Heart left ventricle (tissue), 16 donors: Measurements from ENCODE around the gene FAAH2. TPM values are rescaled to one million over a fixed set of nuclear protein-coding genes. Genes with fewer than 3 reads are reported as not detected.
A peak's percentile ranks its signal among the peaks of the same experiment; 100 is the strongest.

Experiments used
- ATAC-seq, 4 donors: fragments of 200-7000 bp; cut with Tn5 transposase; one replicate each; pipeline ENCODE4 v1.9.1; 2020 to 2022; ENCODE audit warnings: moderate library complexity in 4 of 4, mild to moderate bottlenecking in 3 of 4, moderate number of reproducible peaks in 1 of 4
- DNase-seq, 5 donors: peaks; one replicate each; pipeline ENCODE4 v3.0.0-alpha.2; 2020
- H3K27ac ChIP-seq, 12 donors: fragments of 200-600 bp; sonication (generic) in 4 of 12; one replicate each; pipeline versions ENCODE4 v1.5.0 to v1.8.0; 2016 to 2022; ENCODE audit warnings: mild to moderate bottlenecking in 2 of 12
- H3K27me3 ChIP-seq, 9 donors: fragments of 200-600 bp; sonication (generic) in 2 of 9; one replicate each; pipeline versions ENCODE4 v1.5.1 to v1.8.0; 2016 to 2022; ENCODE audit warnings: mild to moderate bottlenecking in 3 of 9
- H3K36me3 ChIP-seq, 9 donors: fragments of 200-600 bp; sonication (generic) in 2 of 9; one replicate each; pipeline versions ENCODE4 v1.5.0 to v1.8.0; 2018 to 2022; ENCODE audit warnings: mild to moderate bottlenecking in 2 of 9
- H3K4me1 ChIP-seq, 12 donors: fragments of 200-600 bp; sonication (generic) in 4 of 12; one replicate each; pipeline versions ENCODE4 v1.5.0 to v1.8.0; 2016 to 2022; ENCODE audit warnings: mild to moderate bottlenecking in 3 of 12
- H3K4me3 ChIP-seq, 12 donors: fragments of 200-600 bp; sonication (generic) in 4 of 12; one replicate each; pipeline versions ENCODE4 v1.5.0 to v1.8.0; 2017 to 2022; ENCODE audit warnings: mild to moderate bottlenecking in 9 of 12, moderate library complexity in 4 of 12
- H3K9me3 ChIP-seq, 12 donors: fragments of 200-600 bp; sonication (generic) in 4 of 12; one replicate each; pipeline versions ENCODE4 v1.5.0 to v1.8.0; 2016 to 2022; ENCODE audit warnings: mild to moderate bottlenecking in 1 of 12
- POLR2A ChIP-seq, 2 donors: fragments of 450-650 bp; IDR thresholded peaks; one replicate each; pipeline ENCODE4 v1.6.1; 2017; ENCODE audit warnings: antibody characterized with exemption in 2 of 2, mild to moderate bottlenecking in 2 of 2, moderate library complexity in 2 of 2
- WGBS, 4 donors: extraction: QIAGEN DNeasy Blood & Tissue Kit in 2 of 4; methylation state at CpG; one replicate each; pipeline versions ENCODE4 v1.1.5 to v1.1.7; 2013 to 2018; 5-methylcytosine and 5-hydroxymethylcytosine counted together
- intact Hi-C, 10 donors: fragments of 100-400 bp; cut with DNase I; formaldehyde crosslinking; loops; one replicate each; pipeline versions ENCODE4 v1.11.1 to v1.14.2; 2022
- long read RNA-seq, 3 donors: library from polyadenylated mRNA; unstranded; transcript quantifications; one replicate each; pipeline ENCODE4 v2.0.0, GENCODE V29; 2020 to 2021
- polyA plus RNA-seq, 2 donors: library from polyadenylated mRNA; stranded (reverse); fragments of 200-250 nt; gene quantifications; one replicate each; pipeline ENCODE4 v1.2.3, GENCODE V29; 2013
- total RNA-seq, 9 donors: library from RNA; depleted of rRNA in 2 of 9; stranded (reverse); fragments of >200 nt in 2 of 9; fragmentation: NEBNext Ultra II Directional in 3 of 9; extraction: Animal tissue kit (Norgen Biotek cat#: 25700) in 3 of 9; gene quantifications; one replicate each; pipeline versions ENCODE4 v1.1.0 to v1.2.4, GENCODE V29; 2016 to 2023
- TF ChIP-seq, protein P1 (sequence below), 12 donors: fragments of 200-600 bp; sonication (generic) in 4 of 12; IDR thresholded peaks; one replicate each; pipeline versions ENCODE4 v1.5.0 to v1.8.0; 2018 to 2022; ENCODE audit warnings: antibody characterized with exemption in 12 of 12, mild to moderate bottlenecking in 5 of 12
- donor health status: ischemic (EF 13 %, LVEDD 7.1; RV severe dilation, severe dysfunction).
- donor health status: healthy with polysubstance abuse.
- donor health status: DM: no; HTN: yes; CAD: no.
- donor health status: DM: no; HTN: no; CAD: no.
- donor health status: ischemic (EF 25% LVEDD 6.9; RV normal size, moderate dysfunction).
- donor health status: ischemic (EF 25% LVEDD 5.7; RV mildly dilated, moderate dysfunction).
- donor health status: healthy.
- donor health status: DM: yes; HTN: yes; CAD: no.
- donor health status: ischemic (EF 35%, LVEDD 5.7; RV mildly dilated, moderate dysfunction).
- donor health status: nonischemic (EF 11% LVEDD 7.7; RV severe dilation, severe dysfunction).
- donor health status: DM: yes; HTN: yes; CAD: no.
- donor health status: PGD.
- donor health status: ischemic (EF 29% LVEDD 5.4; RV normal size, mild dysfunction).
- donor health status: nonischemic (EF 23%, LVEDD 6.1; RV moderate dilation, normal function).

The FAAH2 gene, protein sequence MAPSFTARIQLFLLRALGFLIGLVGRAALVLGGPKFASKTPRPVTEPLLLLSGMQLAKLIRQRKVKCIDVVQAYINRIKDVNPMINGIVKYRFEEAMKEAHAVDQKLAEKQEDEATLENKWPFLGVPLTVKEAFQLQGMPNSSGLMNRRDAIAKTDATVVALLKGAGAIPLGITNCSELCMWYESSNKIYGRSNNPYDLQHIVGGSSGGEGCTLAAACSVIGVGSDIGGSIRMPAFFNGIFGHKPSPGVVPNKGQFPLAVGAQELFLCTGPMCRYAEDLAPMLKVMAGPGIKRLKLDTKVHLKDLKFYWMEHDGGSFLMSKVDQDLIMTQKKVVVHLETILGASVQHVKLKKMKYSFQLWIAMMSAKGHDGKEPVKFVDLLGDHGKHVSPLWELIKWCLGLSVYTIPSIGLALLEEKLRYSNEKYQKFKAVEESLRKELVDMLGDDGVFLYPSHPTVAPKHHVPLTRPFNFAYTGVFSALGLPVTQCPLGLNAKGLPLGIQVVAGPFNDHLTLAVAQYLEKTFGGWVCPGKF
- total RNA-seq (1 to 10 TPM in 2 of 9 donors, under 1 TPM in 3, not detected in 4; 0.23 to 1.6 (median 0.37) TPM), polyA plus RNA-seq (under 1 TPM; 0.10 to 0.80 TPM)
- long read RNA-seq, donor 1, partial matches to known transcripts = 0 of 2 reads
- long read RNA-seq, donor 1, other reads (novel, unspliced or antisense) = 2 of 2 reads
- long read RNA-seq, donor 2 = 0 reads
- long read RNA-seq, donor 3 = 0 reads

DNA sequence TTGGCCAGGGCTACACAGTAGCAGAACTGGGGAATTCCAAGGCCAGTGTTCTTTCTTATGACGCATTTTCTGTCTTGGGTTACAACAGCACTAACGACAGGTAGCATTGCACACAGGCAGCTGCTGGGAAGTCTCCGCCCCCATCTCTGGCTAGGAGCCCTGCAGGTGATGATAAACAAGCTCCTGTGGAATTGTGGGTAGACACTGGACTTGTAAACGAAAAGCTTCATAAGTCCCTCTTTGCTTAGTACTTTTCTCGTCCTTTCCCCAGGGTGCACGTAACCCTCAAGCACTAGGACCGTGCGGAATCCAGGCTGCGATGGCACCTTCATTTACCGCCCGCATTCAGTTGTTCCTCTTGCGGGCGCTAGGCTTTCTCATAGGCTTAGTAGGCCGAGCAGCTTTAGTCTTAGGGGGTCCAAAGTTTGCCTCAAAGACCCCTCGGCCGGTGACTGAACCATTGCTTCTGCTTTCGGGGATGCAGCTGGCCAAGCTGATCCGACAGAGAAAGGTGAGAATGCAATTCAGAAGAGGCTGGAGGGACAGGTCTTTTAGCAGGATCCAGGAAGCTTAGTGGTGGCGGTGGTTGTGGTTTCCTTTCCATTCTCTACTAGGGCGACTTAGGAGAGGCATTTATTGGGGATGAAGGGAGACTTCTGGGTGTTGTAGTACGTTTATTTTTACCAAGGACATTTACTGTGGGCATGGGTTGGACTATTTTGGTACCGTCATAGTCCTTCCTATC, at the start of gene FAAH2:
Gene FAAH2, plus strand, starts transcription at position 200 of the 745 bp plus-strand sequence. Its CDS starts 120 bp downstream, at position 320.
- no peaks in the 10 kb centered on the region for H3K4me1 ChIP-seq
- peaks cover 0 to under 1% (median 0%) of the 10 kb centered on the region in 12 donors for H3K9me3 ChIP-seq
- no peak within 1 kb of the TSS for H3K27ac ChIP-seq
- TF ChIP-seq, protein P1, sequence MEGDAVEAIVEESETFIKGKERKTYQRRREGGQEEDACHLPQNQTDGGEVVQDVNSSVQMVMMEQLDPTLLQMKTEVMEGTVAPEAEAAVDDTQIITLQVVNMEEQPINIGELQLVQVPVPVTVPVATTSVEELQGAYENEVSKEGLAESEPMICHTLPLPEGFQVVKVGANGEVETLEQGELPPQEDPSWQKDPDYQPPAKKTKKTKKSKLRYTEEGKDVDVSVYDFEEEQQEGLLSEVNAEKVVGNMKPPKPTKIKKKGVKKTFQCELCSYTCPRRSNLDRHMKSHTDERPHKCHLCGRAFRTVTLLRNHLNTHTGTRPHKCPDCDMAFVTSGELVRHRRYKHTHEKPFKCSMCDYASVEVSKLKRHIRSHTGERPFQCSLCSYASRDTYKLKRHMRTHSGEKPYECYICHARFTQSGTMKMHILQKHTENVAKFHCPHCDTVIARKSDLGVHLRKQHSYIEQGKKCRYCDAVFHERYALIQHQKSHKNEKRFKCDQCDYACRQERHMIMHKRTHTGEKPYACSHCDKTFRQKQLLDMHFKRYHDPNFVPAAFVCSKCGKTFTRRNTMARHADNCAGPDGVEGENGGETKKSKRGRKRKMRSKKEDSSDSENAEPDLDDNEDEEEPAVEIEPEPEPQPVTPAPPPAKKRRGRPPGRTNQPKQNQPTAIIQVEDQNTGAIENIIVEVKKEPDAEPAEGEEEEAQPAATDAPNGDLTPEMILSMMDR (IDR thresholded peaks at IDR 0.05) = no peak
- TF ChIP-seq POLR2A (IDR thresholded peaks at IDR 0.05) = no peak
- 6 to 31% (median 19%) methylated on average over 22 of the region's 22 CpGs for WGBS, 4 donors
- peak within 1 kb of the TSS in 9 of 12 donors; percentile 23 to 41 (median 30) for H3K4me3 ChIP-seq
- no peaks in the 10 kb centered on the region for H3K36me3 ChIP-seq
- DNase-seq (no peak), ATAC-seq (peak in 1 of 4 donors; percentile 28)
- no peaks in the 10 kb centered on the region for H3K27me3 ChIP-seq
- intact Hi-C loops = no loop called here

DNA sequence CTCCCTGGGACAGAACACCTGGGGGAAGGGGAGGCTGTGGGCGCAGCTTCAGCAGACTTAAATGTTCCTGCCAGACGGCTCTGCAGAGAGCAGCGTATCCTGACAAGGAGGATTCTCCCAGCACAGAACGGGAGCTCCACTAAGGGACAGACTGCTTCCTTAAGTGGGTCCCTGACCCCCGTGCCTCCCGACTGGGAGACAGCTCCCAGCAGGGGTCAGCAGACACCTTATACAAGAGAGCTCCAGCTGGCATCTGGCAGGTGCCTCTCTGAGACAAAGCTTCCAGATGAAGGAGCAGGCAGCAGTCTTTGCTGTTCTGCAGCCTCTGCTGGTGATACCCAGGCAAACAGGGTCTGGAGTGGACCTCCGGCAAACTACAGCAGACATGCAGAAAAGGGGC, 44.5 kb upstream of the FAAH2 start:
- 68 to 97% (median 80%) methylated on average over 5 to 7 of the region's 7 CpGs for WGBS, 4 donors
- no peak for DNase-seq
- H3K27ac ChIP-seq = no peak overlapping the region
- H3K4me3 ChIP-seq = no peak overlapping the region
- H3K4me1 ChIP-seq = no peaks in the 10 kb centered on the region
- H3K36me3 ChIP-seq = no peaks in the 10 kb centered on the region
- peaks cover 0 to 19% (median 3%) of the 10 kb centered on the region in 12 donors for H3K9me3 ChIP-seq
- H3K27me3 ChIP-seq = no peaks in the 10 kb centered on the region
- no peak for ATAC-seq
- intact Hi-C loops = no loop called here
- TF ChIP-seq, protein P1 (IDR thresholded peaks at IDR 0.05) = no peak
- TF ChIP-seq POLR2A (IDR thresholded peaks at IDR 0.05) = no peak

DNA sequence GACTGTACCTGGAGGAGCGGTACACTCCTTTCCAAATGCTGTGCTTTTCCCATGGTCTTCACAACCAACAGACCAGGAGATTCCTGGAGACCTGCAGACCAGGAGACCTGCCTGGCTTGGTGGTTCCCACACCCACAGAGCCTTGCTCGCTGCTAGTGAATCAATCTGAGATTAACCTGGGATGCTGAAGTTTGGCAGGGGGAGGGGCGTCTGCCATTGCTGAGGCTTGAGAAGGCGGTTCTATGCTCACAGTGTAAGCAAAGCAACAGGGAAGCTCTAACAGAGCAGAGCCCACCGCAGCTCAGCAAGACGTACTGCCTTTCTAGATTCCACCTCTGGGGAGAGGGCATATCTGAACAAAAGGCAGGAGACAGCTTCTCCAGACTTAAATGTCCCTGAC, 34.5 kb upstream of the FAAH2 start:
- H3K9me3 ChIP-seq = peaks cover 0 to 17% (median 3%) of the 10 kb centered on the region in 12 donors
- H3K36me3 ChIP-seq = no peaks in the 10 kb centered on the region
- intact Hi-C loops = no loop called here
- DNase-seq (no peak), ATAC-seq (no peak)
- no peak overlapping the region for H3K4me3 ChIP-seq
- no peaks in the 10 kb centered on the region for H3K4me1 ChIP-seq
- no peak for TF ChIP-seq POLR2A (IDR thresholded peaks at IDR 0.05)
- TF ChIP-seq, protein P1 (IDR thresholded peaks at IDR 0.05) = no peak
- 77 to 99% (median 89%) methylated on average over 6 of the region's 6 CpGs for WGBS, 4 donors
- no peaks in the 10 kb centered on the region for H3K27me3 ChIP-seq
- H3K27ac ChIP-seq = no peak overlapping the region
